B cell (primary cell): ENCODE results near the gene ALDH1A2. TPM values are rescaled to one million over a fixed set of nuclear protein-coding genes. Genes with fewer than 3 reads are reported as not detected.

ENCODE experiments used
- ATAC-seq: fragments of 200-7000 bp; cut with Tn5 transposase; one replicate; pipeline ENCODE4 v1.10.0; 2021; ENCODE audit warnings: low read depth, mild to moderate bottlenecking, moderate number of reproducible peaks, moderate library complexity
- CTCF ChIA-PET: fragments of 350-600 bp; sonication (Branson Sonifier 250); formaldehyde crosslinking; loops from one replicate; lab custom pipeline; 2021; ENCODE audit warnings: antibody characterized with exemption, inconsistent platforms; lab: Charles Lee
- POLR2A ChIA-PET: fragments of 350-600 bp; sonication (Branson Sonifier 250); formaldehyde crosslinking; loops from one replicate; lab custom pipeline; 2021; ENCODE audit warnings: antibody characterized with exemption; lab: Charles Lee
- DNase-seq: peaks from one replicate; pipeline ENCODE4 v3.0.0; 2013
- H2AFZ ChIP-seq: 2 replicates; pipeline ENCODE4 v1.6.1; 2012; ENCODE audit warnings: mild to moderate bottlenecking, low read depth, low read length; ENCODE audit not compliant: insufficient read depth, poor library complexity, severe bottlenecking
- H3K27ac ChIP-seq, 2 donors: 1 replicate in 1 of 2; 2 replicates in 1 of 2; pipeline ENCODE4 v1.5.1; 2012 to 2013; ENCODE audit warnings: low read length in 2 of 2, mild to moderate bottlenecking in 2 of 2, moderate library complexity in 1 of 2
- H3K27me3 ChIP-seq, 4 experiments: fragments of 200-600 bp in 1 of 4; sonication (generic) in 1 of 4; replicated peaks in 1 of 4; 1 replicate in 2 of 4; 2 replicates in 2 of 4; pipeline versions ENCODE4 v1.6.1 to v1.7.0; 2013 to 2016; ENCODE audit warnings: low read length in 3 of 4, mild to moderate bottlenecking in 2 of 4, mixed read lengths in 1 of 4, moderate library complexity in 1 of 4; ENCODE audit not compliant: insufficient read depth in 4 of 4, control insufficient read depth in 3 of 4; ENCODE audit errors: control extremely low read depth in 1 of 4
- H3K36me3 ChIP-seq, 2 experiments: replicated peaks in 1 of 2; 1 replicate in 1 of 2; 2 replicates in 1 of 2; pipeline versions ENCODE4 v1.6.1 to v1.7.1; 2013; ENCODE audit warnings: low read length in 1 of 2; ENCODE audit not compliant: insufficient read depth in 2 of 2, control insufficient read depth in 1 of 2; ENCODE audit errors: control extremely low read depth in 1 of 2, extremely low read depth in 1 of 2
- H3K4me1 ChIP-seq, 2 donors: fragments of 200-600 bp in 1 of 2; sonication (generic) in 1 of 2; 1 replicate in 1 of 2; 2 replicates in 1 of 2; pipeline versions ENCODE4 v1.5.1 to v1.6.1; 2013 to 2017; ENCODE audit warnings: low read length in 2 of 2; ENCODE audit not compliant: control insufficient read depth in 2 of 2, insufficient read depth in 2 of 2
- H3K4me2 ChIP-seq: replicated peaks from 2 replicates; pipeline ENCODE3; 2012; ENCODE audit warnings: mild to moderate bottlenecking, low read depth, low read length; ENCODE audit not compliant: poor library complexity, severe bottlenecking
- H3K4me3 ChIP-seq, 5 experiments: fragments of 200-600 bp in 1 of 5; sonication (generic) in 1 of 5; 1 replicate in 3 of 5; 2 replicates in 2 of 5; pipeline versions ENCODE4 v1.5.1 to v1.7.0; 2011 to 2016; ENCODE audit warnings: low read length in 4 of 5, mild to moderate bottlenecking in 4 of 5, low read depth in 2 of 5, control low read depth in 1 of 5, moderate library complexity in 1 of 5; ENCODE audit not compliant: insufficient read depth in 1 of 5; ENCODE audit errors: control extremely low read depth in 1 of 5, extremely low read depth in 1 of 5
- H3K79me2 ChIP-seq: fragments of 200-600 bp; sonication (generic); one replicate; pipeline ENCODE4 v1.6.0; 2016; ENCODE audit warnings: low read length; ENCODE audit not compliant: control insufficient read depth, insufficient read depth
- H3K9ac ChIP-seq: fragments of 200-600 bp; sonication (generic); 2 replicates; pipeline ENCODE4 v1.6.1; 2017; ENCODE audit warnings: mild to moderate bottlenecking, low read length, moderate library complexity
- H3K9me3 ChIP-seq, 3 donors: one replicate each; pipeline versions ENCODE4 v1.6.1 to v1.7.1; 2013; ENCODE audit warnings: low read length in 2 of 3; ENCODE audit not compliant: control insufficient read depth in 2 of 3, insufficient read depth in 1 of 3; ENCODE audit errors: control extremely low read depth in 1 of 3
- H4K20me1 ChIP-seq: 2 replicates; pipeline ENCODE4 v1.6.0; 2012; ENCODE audit warnings: mild to moderate bottlenecking, low read length; ENCODE audit not compliant: insufficient read depth, control insufficient read depth, poor library complexity, severe bottlenecking
- H3K27ac Mint-ChIP-seq: one replicate; pipeline ENCODE4 v1.8.0; 2021; ENCODE audit warnings: mixed read lengths
- H3K27me3 Mint-ChIP-seq: one replicate; pipeline ENCODE4 v1.8.0; 2021; ENCODE audit warnings: mixed read lengths
- H3K4me1 Mint-ChIP-seq: one replicate; pipeline ENCODE4 v1.8.0; 2021; ENCODE audit warnings: mixed read lengths
- H3K4me3 Mint-ChIP-seq: one replicate; pipeline ENCODE4 v1.8.0; 2021; ENCODE audit warnings: mixed read lengths
- H3K9me3 Mint-ChIP-seq: one replicate; pipeline ENCODE4 v1.8.0; 2022; ENCODE audit warnings: mixed read lengths; ENCODE audit not compliant: insufficient read depth
- EZH2 ChIP-seq: IDR thresholded peaks from 2 replicates; pipeline ENCODE4 v1.6.1; 2012; ENCODE audit warnings: borderline replicate concordance, low read depth, mild to moderate bottlenecking, moderate library complexity, low read length; ENCODE audit not compliant: insufficient read depth, poor library complexity, severe bottlenecking
- WGBS: methylation state at CpG from one replicate; pipeline ENCODE4 v1.1.5; 2013; ENCODE audit warnings: missing lambda C conversion rate; ENCODE audit not compliant: insufficient coverage; 5-methylcytosine and 5-hydroxymethylcytosine counted together
- intact Hi-C: fragments of 100-400 bp; cut with micrococcal nuclease; formaldehyde crosslinking; loops from one replicate; pipeline ENCODE4 v1.10.0; 2022
- polyA plus RNA-seq: library from polyadenylated mRNA; depleted of rRNA; stranded (reverse); fragments of >200 nt; gene quantifications from 2 replicates; pipeline ENCODE4 v1.2.3, GENCODE V29; 2012
- total RNA-seq, 2 donors: library from RNA; stranded (reverse); fragments of 120-200 nt in 1 of 2; gene quantifications; 1 replicate in 1 of 2; 2 replicates in 1 of 2; pipeline versions ENCODE4 v1.2.3 to v1.2.4, GENCODE V29; 2013 to 2022
- TF ChIP-seq, protein P1 (sequence below): fragments of 200-600 bp; IDR thresholded peaks from one replicate; pipeline ENCODE4 v1.8.0; 2022; ENCODE audit warnings: antibody characterized with exemption, mild to moderate bottlenecking

ALDH1A2 gene
- total and polyA plus RNA-seq, 2 donors (not counting 1 experiment from before 2014, with no cell fraction given), result not detected

DNA sequence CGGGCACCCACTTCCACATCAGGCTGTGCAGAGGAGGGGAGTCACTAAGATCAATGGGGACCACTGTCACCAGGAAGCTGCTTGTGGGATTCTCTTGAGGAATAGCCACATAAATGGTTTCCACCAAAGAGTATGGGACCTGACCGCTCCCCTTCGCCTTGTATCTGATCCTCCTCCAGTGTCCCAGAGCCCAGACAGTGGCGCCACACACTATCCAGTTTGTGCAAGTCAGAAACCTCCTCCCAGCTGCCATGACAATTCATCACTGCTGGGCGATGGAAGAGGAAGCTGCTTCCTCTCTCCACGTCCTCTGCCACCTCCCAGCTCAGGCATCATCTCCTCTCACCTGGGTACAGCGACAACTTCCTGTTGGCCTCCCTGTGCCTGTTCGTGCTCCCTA, 147.5 kb downstream of the ALDH1A2 start:
- no peak for TF ChIP-seq EZH2
- TF ChIP-seq, protein P1, sequence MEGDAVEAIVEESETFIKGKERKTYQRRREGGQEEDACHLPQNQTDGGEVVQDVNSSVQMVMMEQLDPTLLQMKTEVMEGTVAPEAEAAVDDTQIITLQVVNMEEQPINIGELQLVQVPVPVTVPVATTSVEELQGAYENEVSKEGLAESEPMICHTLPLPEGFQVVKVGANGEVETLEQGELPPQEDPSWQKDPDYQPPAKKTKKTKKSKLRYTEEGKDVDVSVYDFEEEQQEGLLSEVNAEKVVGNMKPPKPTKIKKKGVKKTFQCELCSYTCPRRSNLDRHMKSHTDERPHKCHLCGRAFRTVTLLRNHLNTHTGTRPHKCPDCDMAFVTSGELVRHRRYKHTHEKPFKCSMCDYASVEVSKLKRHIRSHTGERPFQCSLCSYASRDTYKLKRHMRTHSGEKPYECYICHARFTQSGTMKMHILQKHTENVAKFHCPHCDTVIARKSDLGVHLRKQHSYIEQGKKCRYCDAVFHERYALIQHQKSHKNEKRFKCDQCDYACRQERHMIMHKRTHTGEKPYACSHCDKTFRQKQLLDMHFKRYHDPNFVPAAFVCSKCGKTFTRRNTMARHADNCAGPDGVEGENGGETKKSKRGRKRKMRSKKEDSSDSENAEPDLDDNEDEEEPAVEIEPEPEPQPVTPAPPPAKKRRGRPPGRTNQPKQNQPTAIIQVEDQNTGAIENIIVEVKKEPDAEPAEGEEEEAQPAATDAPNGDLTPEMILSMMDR, result no peak
- Mint-ChIP-seq H3K4me3 (no peak overlapping the region), H3K27me3 (peaks cover 24% of the 10 kb centered on the region), H3K9me3 (no peaks in the 10 kb centered on the region), H3K27ac (no peak overlapping the region), H3K4me1 (no peaks in the 10 kb centered on the region)
- 64% methylated on average over 8 of the region's 8 CpGs for whole genome bisulfite sequencing
- CTCF ChIA-PET, result no interaction called here
- Histone ChIP-seq H4K20me1 (no peaks in the 10 kb centered on the region), H3K27me3 (no peaks in the 10 kb centered on the region), H3K79me2 (no peaks in the 10 kb centered on the region), H3K9ac (no peak overlapping the region), H3K27ac (no peak overlapping the region), H3K4me3 (no peak overlapping the region), H3K36me3 (no peaks in the 10 kb centered on the region), H3K4me2 (no peak overlapping the region), H2AFZ (no peak overlapping the region), H3K4me1 (no peaks in the 10 kb centered on the region), H3K9me3 (no peaks in the 10 kb centered on the region)
- DNase-seq (no peak), ATAC-seq (no peak)
- POLR2A ChIA-PET, result no interaction called here
- intact Hi-C loops, result no loop called here

DNA sequence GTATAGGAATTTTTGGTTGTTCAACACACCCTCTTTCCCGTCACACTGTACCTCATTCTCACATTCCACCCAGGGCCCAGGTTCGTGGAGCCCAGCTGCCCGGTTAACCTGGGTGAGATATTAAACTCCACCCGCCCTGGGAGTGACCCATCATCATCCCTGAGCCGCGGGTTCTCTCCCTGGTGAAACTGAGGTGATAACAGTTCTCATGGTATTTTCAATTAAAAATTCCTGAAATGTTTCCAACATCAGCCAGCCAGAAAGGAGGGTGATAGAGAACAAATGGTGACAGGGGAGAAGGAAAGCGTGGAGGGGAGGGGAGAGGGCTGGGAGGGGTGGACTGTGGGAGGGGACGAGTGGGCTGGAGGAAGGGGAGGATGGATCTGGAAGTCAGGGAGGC, 148.8 kb downstream of the ALDH1A2 start:
- CTCF ChIA-PET, result no interaction called here
- WGBS, result 82% methylated on average over 2 of the region's 8 CpGs
- no peak overlapping the region for H3K27ac ChIP-seq

More for the DNA sequence above, 148.8 kb downstream of the ALDH1A2 start:
- Mint-ChIP-seq H3K27me3 (peaks cover 21% of the 10 kb centered on the region), H3K4me1 (no peaks in the 10 kb centered on the region), H3K4me3 (no peak overlapping the region), H3K9me3 (no peaks in the 10 kb centered on the region), H3K27ac (no peak overlapping the region)
- POLR2A ChIA-PET, result no interaction called here
- no peaks in the 10 kb centered on the region for H4K20me1 ChIP-seq
- TF ChIP-seq EZH2, result no peak
- TF ChIP-seq, protein P1, result no peak
- no peaks in the 10 kb centered on the region for H3K27me3 ChIP-seq
- no peaks in the 10 kb centered on the region for H3K79me2 ChIP-seq
- no peak overlapping the region for H3K4me2 ChIP-seq
- H3K9ac ChIP-seq, result no peak overlapping the region
- no peaks in the 10 kb centered on the region for H3K9me3 ChIP-seq
- no peaks in the 10 kb centered on the region for H3K36me3 ChIP-seq
- no peak for ATAC-seq
- H3K4me3 ChIP-seq, result no peak overlapping the region
- DNase-seq, result no peak
- intact Hi-C loops, result no loop called here
- no peaks in the 10 kb centered on the region for H3K4me1 ChIP-seq
- no peak overlapping the region for H2AFZ ChIP-seq
